ENCODE measurements around the gene SAFB.

- no peak for TF ChIP-seq CTCF (IDR thresholded peaks at IDR 0.05)
- no peak for TF ChIP-seq POLR2AphosphoS5 (IDR thresholded peaks at IDR 0.05; ENCODE audit: low read depth, low read length)
- no peak for TF ChIP-seq SIN3A (IDR thresholded peaks at IDR 0.05; ENCODE audit: borderline replicate concordance, insufficient read depth, low read depth, low read length)
- TF ChIP-seq REST (IDR thresholded peaks at IDR 0.05; ENCODE audit: insufficient read depth in 1 of 2, low read depth in 2 of 2, low read length in 1 of 2): no peak
Measured at GRCh38 chr19:5648464-5648863, 25.6 kb downstream of the SAFB start.

Data from Panc1 (cell line).